ENCODE results near the gene TTC16.

The TTC16 gene

DNA sequence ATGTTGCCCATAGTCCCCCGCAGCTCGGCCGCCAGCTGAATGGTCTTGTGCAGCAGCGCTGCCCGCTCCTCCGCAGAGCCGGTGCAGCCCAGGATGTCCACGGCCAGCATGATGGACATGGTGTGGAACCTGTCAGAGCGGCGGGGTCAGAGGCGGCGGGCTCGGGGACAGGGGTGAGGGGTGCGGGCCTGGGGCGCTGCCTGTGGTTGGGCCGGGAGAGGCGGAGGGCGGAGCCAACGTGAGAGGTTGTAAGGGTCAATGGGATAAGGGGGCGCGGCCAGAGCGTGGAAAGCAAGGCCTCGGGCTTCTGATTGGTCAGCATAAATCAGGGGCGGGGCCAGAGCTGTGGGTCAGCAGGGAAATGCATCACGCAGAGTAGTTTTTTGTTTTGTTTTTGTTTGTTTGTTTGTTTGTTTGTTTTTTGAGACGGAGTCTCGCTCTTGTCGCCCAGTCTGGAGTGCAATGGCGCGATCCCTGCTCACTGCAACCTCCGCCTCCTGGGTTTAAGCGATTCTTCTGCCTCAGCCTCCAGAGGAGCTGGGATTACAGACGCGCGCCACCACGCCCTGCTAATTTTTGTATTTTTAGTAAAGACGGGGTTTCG lies 26.1 kb downstream of the TTC16 start:
- TF ChIP-seq, protein P1, sequence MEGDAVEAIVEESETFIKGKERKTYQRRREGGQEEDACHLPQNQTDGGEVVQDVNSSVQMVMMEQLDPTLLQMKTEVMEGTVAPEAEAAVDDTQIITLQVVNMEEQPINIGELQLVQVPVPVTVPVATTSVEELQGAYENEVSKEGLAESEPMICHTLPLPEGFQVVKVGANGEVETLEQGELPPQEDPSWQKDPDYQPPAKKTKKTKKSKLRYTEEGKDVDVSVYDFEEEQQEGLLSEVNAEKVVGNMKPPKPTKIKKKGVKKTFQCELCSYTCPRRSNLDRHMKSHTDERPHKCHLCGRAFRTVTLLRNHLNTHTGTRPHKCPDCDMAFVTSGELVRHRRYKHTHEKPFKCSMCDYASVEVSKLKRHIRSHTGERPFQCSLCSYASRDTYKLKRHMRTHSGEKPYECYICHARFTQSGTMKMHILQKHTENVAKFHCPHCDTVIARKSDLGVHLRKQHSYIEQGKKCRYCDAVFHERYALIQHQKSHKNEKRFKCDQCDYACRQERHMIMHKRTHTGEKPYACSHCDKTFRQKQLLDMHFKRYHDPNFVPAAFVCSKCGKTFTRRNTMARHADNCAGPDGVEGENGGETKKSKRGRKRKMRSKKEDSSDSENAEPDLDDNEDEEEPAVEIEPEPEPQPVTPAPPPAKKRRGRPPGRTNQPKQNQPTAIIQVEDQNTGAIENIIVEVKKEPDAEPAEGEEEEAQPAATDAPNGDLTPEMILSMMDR (conservative IDR thresholded peaks at IDR 0.05; ENCODE audit: low read length), result no peak
- H3K4me3 ChIP-seq (ENCODE audit: low read length), result peak overlapping the region; percentile 44
- peak; percentile 51 for DNase-seq (ENCODE audit: low read depth)

DNA sequence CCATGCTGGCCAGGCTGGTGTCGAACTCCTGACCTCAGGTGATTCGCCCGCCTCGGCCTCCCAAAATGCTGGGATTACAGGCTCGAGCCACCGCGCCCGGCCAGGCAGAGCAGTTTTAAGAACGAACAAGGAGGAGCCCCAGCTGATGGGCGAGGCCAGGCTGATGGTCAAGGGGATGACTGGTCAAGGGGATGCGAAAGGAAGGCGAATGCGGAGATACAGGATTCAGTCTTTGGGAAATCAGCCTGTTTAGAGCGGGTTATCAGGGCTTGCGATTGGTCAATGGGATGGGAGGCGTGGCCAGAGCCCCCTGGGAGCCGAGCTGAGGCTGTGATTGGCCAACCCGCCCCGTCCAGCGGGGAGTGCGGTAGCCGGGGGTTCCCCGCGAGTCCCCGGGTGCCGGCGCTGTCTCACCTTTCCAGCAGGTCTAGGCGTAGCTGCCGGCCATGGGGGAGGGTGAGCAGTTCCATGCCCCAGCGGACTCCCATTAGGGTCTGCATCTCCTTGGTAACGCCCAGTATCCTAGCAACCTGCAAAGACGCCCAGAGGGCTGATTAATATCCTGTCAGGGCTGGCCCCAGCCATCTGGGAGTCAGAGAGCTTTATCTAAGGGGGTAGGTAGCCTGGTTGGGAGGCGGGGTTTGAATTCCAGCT lies 26.7 kb downstream of the TTC16 start:
- peak; percentile 67 for DNase-seq (ENCODE audit: low read depth)
- peak overlapping the region; percentile 44 for H3K4me3 ChIP-seq (ENCODE audit: low read length)
- TF ChIP-seq, protein P1 (conservative IDR thresholded peaks at IDR 0.05; ENCODE audit: low read length), result no peak

DNA sequence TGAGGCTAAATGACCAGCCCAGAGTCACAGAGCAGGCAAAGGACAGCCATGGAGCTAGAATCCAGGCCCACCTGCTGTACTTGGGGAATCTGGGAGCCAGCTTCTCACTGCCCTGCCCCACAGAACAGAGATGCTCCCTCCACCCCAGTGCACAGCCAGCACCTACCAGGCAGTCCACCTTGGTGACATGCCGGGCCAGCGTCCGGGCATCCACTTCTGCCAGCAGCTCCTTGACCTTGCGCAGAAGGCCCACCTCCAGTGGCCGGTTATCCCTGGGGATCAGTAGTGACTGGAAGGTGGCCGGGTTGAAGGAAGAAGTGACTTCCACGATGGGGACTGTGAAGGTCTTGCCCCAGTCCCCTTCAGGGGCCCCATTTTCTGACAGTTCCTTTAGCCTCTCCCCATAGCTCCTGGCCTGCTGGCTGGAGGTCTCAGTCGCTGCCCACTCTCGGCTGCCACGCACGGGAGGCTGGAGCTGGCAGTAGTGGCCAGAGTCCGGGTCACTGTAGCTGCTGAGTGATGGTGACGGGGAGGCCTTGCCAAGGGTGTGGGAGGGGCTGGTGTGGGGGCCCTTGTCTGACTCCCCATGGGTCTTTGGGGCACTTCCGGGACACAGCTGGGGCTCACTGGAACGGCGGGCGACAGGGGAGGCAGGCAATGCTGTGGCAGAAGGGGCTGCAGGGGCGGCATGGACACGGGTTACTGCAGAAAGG lies 28.7 kb downstream of the TTC16 start:
- H3K4me3 ChIP-seq (ENCODE audit: low read length), result no peak overlapping the region
- no peak for DNase-seq (ENCODE audit: low read depth)
- TF ChIP-seq, protein P1 (conservative IDR thresholded peaks at IDR 0.05; ENCODE audit: low read length), result no peak

DNA sequence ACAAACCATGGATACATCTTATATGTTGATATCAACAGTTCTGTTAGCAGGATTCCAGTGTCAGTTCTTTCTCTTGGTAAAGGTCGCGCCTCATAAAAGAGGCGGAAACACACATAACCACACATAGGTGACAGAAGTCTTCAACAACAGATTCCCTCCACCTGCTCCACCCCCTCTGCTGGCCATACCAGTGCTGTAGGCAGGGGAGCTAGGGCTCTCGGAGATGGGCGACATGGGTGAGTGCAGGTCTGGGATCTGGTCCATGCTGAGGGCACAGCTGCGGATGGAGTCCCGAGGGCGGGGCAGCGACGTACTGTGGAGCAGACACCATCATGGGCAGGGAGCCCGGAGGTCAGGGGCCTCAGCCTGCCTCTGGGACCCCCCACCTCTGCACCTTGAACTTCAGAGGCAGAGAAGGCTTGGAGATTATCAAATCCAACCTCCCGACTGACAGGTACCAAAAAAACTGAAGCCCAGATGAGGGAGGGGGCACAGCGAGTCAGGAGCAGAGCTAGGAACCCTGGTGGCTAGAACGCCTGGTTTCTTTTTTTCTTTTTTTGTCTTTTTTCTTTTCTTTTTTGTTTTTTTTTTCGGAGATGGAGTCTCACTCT lies 31.2 kb downstream of the TTC16 start:
- H3K4me3 ChIP-seq (ENCODE audit: low read length), result no peak overlapping the region
- TF ChIP-seq, protein P1 (conservative IDR thresholded peaks at IDR 0.05; ENCODE audit: low read length), result no peak
- DNase-seq (ENCODE audit: low read depth), result no peak

- no peak for DNase-seq (ENCODE audit: low read depth)
- H3K4me3 ChIP-seq (ENCODE audit: low read length), result no peak overlapping the region
- TF ChIP-seq, protein P1 (conservative IDR thresholded peaks at IDR 0.05; ENCODE audit: low read length), result no peak
These were observed 33.4 kb downstream of the TTC16 start for GRCh38 chr9:127749090-127749787.

DNA sequence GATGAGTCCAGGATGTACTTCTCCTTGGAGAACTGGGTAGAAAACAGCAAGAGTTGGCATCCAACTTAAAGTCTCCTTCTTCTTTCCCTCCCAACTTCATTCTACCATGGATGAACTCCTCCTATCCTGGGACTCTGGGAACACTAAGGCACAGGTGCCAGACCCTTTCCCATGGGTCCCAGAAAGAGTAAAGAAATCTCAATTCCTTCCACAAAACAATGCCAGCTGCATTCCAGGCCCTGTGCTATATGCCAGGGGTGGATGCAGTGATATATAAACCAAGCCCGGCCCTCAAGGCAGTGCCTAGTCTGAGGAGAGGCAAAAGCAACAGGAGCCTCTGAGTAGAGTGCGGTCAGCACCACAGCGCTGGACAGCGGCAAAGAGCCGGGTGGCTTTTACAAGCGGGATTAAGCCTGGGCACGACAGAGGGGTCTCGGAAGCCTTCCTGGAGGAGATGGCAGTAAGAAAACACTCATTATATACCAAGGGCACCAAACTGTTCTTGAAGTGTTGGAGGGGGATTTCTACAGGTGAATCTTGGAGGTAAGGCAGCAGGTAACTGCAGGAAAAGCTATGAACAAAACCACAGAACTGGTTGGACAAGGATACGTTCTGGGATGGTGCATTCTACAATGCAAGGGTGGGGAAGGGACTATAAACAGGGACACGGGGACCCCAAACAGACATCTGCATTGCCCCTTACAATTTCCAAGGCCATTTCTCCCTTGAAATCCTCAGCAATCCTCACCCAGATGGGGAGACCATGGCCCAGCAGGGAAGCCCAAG lies 35.6 kb downstream of the TTC16 start:
- peak; percentile 12 for DNase-seq (ENCODE audit: low read depth)
- TF ChIP-seq, protein P1 (conservative IDR thresholded peaks at IDR 0.05; ENCODE audit: low read length), result no peak
- no peak overlapping the region for H3K4me3 ChIP-seq (ENCODE audit: low read length)

Data from AG10803 (cell line).